ENCODE data around the gene PKP2. TPM values are rescaled to one million over a fixed set of nuclear protein-coding genes. Genes with fewer than 3 reads are reported as not detected.

PKP2 gene
- total and polyA plus RNA-seq, 2 of the 13 experiments (the other 11 are each of a cell fraction or from before 2014, with no cell fraction given), result 15.1 to 25.3 TPM

DNA sequence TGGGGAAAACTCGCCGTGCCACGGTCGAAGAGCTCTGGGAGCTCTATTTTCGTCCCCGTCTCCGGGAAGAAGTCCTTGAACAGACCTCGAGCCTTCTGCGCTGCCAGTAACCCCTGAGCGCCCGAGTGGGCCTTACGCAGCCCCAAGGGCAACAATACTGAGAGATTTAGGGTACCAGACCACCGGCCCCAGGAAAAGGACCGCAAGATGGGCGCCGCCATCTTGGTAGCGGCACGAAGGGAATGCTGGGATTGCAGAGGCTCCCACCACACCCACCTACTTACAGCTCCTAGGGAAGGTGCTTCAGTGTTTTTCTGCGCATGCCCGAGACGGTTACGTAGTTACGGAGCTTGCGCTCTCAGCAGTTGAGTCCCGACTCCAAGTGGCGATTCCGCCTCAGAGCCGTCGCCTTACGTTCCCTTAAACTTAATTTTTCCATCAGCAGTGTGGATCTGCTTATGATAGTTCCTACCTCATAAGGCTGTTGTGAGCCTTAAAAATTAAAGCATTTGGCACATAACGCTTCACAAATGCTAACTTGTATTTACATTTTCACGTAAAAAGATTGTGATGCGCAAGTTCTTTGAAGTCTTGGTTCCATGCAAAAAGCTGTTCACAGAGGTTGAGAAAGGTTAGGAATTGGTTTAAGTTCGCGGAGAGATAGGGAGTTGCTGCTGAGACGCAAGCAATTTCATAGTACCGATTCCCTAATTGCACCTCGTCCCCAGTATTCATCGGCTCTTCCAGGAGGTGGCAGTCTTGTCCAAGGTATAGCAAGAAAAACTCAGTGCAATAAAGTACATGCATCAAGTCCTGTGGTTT is 140.7 kb downstream of the PKP2 start, which contains the start of gene YARS2 (continued):
- TF ChIP-seq ZNF773 (CRISPR knock-in tag; IDR thresholded peaks at IDR 0.05; ENCODE audit: borderline replicate concordance), result no peak
- peak; percentile 96 for TF ChIP-seq KDM5A (IDR thresholded peaks at IDR 0.05; ENCODE audit: borderline replicate concordance, low read length)
- peak; percentile 99 for TF ChIP-seq KLF12 (CRISPR knock-in tag; IDR thresholded peaks at IDR 0.05; ENCODE audit: borderline replicate concordance)
- TF ChIP-seq PITX1 (CRISPR knock-in tag; IDR thresholded peaks at IDR 0.05), result no peak
- TF ChIP-seq SNAPC2 (CRISPR knock-in tag; IDR thresholded peaks at IDR 0.05), result 0 out of 2 replicates have a peak, but pooled peaks have one; percentile 56
- TF ChIP-seq, protein P1, sequence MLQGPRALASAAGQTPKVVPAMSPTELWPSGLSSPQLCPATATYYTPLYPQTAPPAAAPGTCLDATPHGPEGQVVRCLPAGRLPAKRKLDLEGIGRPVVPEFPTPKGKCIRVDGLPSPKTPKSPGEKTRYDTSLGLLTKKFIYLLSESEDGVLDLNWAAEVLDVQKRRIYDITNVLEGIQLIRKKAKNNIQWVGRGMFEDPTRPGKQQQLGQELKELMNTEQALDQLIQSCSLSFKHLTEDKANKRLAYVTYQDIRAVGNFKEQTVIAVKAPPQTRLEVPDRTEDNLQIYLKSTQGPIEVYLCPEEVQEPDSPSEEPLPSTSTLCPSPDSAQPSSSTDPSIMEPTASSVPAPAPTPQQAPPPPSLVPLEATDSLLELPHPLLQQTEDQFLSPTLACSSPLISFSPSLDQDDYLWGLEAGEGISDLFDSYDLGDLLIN (CRISPR knock-in tag; IDR thresholded peaks at IDR 0.05; ENCODE audit: borderline replicate concordance), result no peak
- no peak for TF ChIP-seq BORCS8-MEF2B (CRISPR knock-in tag; IDR thresholded peaks at IDR 0.05)
- 0 out of 2 replicates have a peak, but pooled peaks have one; percentile 19 for TF ChIP-seq ZNF124 (CRISPR knock-in tag; IDR thresholded peaks at IDR 0.05)
- no peak for TF ChIP-seq TCF7L2 (IDR thresholded peaks at IDR 0.05; ENCODE audit: low read depth, low read length)
- 0 out of 2 replicates have a peak, but pooled peaks have one; percentile 31 for TF ChIP-seq MBD4 (IDR thresholded peaks at IDR 0.05; ENCODE audit: borderline replicate concordance, low read length)
- TF ChIP-seq SRSF1 (optimal IDR thresholded peaks at IDR 0.05; ENCODE audit: low read depth, low read length), result peak; percentile 57
- TF ChIP-seq IRF2 (CRISPR knock-in tag; IDR thresholded peaks at IDR 0.05), result peak; percentile 53; the same call in 1 of the 2 replicates
- peak; percentile 83; the same call in 1 of the 2 replicates for TF ChIP-seq SP140L (CRISPR knock-in tag; IDR thresholded peaks at IDR 0.05; ENCODE audit: borderline replicate concordance)
- TF ChIP-seq PAF1 (CRISPR knock-in tag; IDR thresholded peaks at IDR 0.05), result no peak
- TF ChIP-seq, protein P2, sequence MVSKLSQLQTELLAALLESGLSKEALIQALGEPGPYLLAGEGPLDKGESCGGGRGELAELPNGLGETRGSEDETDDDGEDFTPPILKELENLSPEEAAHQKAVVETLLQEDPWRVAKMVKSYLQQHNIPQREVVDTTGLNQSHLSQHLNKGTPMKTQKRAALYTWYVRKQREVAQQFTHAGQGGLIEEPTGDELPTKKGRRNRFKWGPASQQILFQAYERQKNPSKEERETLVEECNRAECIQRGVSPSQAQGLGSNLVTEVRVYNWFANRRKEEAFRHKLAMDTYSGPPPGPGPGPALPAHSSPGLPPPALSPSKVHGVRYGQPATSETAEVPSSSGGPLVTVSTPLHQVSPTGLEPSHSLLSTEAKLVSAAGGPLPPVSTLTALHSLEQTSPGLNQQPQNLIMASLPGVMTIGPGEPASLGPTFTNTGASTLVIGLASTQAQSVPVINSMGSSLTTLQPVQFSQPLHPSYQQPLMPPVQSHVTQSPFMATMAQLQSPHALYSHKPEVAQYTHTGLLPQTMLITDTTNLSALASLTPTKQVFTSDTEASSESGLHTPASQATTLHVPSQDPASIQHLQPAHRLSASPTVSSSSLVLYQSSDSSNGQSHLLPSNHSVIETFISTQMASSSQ (IDR thresholded peaks at IDR 0.05; ENCODE audit: low read depth), result no peak
- TF ChIP-seq, protein P2 (CRISPR knock-in tag; IDR thresholded peaks at IDR 0.05; ENCODE audit: borderline replicate concordance), result no peak
- TF ChIP-seq, protein P3, sequence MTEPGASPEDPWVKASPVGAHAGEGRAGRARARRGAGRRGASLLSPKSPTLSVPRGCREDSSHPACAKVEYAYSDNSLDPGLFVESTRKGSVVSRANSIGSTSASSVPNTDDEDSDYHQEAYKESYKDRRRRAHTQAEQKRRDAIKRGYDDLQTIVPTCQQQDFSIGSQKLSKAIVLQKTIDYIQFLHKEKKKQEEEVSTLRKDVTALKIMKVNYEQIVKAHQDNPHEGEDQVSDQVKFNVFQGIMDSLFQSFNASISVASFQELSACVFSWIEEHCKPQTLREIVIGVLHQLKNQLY (CRISPR knock-in tag; IDR thresholded peaks at IDR 0.05), result no peak
- no peak; the same call in 1 of the 2 replicates for TF ChIP-seq ZIK1 (CRISPR knock-in tag; IDR thresholded peaks at IDR 0.05; ENCODE audit: borderline replicate concordance, low read depth)
- TF ChIP-seq, protein P4, sequence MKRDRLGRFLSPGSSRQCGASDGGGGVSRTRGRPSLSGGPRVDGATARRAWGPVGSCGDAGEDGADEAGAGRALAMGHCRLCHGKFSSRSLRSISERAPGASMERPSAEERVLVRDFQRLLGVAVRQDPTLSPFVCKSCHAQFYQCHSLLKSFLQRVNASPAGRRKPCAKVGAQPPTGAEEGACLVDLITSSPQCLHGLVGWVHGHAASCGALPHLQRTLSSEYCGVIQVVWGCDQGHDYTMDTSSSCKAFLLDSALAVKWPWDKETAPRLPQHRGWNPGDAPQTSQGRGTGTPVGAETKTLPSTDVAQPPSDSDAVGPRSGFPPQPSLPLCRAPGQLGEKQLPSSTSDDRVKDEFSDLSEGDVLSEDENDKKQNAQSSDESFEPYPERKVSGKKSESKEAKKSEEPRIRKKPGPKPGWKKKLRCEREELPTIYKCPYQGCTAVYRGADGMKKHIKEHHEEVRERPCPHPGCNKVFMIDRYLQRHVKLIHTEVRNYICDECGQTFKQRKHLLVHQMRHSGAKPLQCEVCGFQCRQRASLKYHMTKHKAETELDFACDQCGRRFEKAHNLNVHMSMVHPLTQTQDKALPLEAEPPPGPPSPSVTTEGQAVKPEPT (CRISPR knock-in tag; IDR thresholded peaks at IDR 0.05; ENCODE audit: low read depth), result no peak
- TF ChIP-seq GTF3A (CRISPR knock-in tag; conservative IDR thresholded peaks at IDR 0.05), result no peak
- TF ChIP-seq, protein P5, sequence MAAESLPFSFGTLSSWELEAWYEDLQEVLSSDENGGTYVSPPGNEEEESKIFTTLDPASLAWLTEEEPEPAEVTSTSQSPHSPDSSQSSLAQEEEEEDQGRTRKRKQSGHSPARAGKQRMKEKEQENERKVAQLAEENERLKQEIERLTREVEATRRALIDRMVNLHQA (CRISPR knock-in tag; IDR thresholded peaks at IDR 0.05), result no peak
